ENCODE measurements around the gene TBX21. TPM values are rescaled to one million over a fixed set of nuclear protein-coding genes. Genes with fewer than 3 reads are reported as not detected.
A peak's percentile ranks its signal among the peaks of the same experiment; 100 is the strongest.
"Not testable (repeated sequence)": the region's sequence is repeated elsewhere in the genome, so short reads cannot be mapped to it uniquely, and the experiment has no call there.

The TBX21 gene
- total RNA-seq, 2 donors from 2014 or later, result 0.34 to 0.56 TPM

DNA sequence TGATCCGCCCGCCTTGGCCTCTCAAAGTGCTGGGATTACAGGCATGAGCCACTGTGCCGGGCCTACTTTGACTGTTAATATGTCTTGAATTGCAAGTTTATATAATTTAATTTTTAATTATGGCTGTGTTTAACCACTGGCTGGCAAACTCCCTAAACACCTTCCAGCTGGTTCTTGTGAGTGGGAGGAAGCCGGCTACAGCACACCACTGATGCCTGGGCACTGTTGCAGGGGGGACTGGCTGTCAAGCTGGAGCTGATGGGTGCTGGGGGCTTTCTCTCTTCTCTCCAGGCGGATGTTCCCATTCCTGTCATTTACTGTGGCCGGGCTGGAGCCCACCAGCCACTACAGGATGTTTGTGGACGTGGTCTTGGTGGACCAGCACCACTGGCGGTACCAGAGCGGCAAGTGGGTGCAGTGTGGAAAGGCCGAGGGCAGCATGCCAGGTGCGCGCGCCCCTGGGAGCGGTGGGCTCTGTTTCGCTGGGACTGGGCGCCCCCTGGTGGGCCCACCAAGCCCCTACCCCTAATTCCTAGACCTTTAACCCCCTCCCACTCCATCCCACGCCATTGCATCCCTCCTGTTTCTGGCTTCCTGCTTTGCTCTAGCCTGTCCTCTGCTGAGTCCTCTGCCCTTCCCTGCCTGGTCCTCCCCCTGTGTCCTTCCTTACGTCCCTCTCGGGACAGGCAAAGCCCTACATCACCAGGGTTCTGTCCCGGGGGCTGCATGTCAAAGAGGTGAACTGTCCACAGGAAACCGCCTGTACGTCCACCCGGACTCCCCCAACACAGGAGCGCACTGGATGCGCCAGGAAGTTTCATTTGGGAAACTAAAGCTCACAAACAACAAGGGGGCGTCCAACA, 9.5 kb downstream of the TBX21 start:
- intact Hi-C loops (cut with DNase I, micrococcal nuclease), result no loop called here
- DNase-seq (no peak), ATAC-seq (no peak)

DNA sequence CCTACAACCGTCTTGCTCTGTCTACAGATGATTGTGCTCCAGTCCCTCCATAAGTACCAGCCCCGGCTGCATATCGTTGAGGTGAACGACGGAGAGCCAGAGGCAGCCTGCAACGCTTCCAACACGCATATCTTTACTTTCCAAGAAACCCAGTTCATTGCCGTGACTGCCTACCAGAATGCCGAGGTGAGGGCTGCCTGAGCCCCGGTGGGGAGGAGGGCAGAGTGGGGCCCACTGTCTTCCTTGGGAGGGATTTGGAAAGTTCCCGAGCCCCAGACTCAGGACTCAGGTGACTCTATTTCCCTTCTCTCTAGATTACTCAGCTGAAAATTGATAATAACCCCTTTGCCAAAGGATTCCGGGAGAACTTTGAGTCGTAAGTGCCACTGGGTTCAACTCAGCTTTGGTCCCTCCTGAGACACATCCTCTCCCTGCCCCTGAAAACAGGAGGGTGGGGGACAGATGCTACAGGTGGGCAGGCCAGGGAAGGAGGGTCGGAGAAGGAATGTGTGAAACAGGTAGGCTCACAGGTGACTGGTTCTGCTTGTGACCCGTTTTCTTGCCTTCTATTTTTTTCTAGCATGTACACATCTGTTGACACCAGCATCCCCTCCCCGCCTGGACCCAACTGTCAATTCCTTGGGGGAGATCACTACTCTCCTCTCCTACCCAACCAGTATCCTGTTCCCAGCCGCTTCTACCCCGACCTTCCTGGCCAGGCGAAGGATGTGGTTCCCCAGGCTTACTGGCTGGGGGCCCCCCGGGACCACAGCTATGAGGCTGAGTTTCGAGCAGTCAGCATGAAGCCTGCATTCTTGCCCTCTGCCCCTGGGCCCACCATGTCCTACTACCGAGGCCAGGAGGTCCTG, 11.4 kb downstream of the TBX21 start:
- intact Hi-C loops (cut with DNase I, micrococcal nuclease), result no loop called here

DNA sequence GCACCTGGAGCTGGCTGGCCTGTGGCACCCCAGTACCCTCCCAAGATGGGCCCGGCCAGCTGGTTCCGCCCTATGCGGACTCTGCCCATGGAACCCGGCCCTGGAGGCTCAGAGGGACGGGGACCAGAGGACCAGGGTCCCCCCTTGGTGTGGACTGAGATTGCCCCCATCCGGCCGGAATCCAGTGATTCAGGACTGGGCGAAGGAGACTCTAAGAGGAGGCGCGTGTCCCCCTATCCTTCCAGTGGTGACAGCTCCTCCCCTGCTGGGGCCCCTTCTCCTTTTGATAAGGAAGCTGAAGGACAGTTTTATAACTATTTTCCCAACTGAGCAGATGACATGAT, 12.0 kb downstream of the TBX21 start:
- no peak for DNase-seq
- intact Hi-C loops (cut with DNase I, micrococcal nuclease), result no loop called here
- ATAC-seq, result no peak

More for the DNA sequence above, 11.4 kb downstream of the TBX21 start:
- ATAC-seq (no peak), DNase-seq (no peak)

DNA sequence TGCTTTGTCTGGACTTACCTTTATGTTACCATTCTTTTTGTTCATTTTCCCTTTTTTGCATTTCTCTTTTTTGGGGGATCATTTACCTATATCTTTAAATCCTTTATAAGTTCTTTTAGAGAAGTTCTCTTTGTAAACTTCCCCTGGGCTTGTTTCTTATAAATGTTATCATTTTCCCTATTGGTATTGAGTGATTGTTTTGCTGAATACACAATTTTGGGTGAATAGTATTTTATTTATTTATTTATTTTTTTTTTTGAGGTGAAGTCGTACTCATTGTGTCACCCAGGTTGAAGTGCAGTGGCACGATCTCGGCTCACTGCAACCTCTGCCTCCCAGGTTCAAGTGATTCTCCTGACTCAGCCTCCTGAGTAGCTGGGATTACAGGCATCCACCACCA, 18.4 kb downstream of the TBX21 start:
- DNase-seq (no peak), ATAC-seq (no peak)
- intact Hi-C loops (cut with DNase I, micrococcal nuclease), result no loop called here

DNA sequence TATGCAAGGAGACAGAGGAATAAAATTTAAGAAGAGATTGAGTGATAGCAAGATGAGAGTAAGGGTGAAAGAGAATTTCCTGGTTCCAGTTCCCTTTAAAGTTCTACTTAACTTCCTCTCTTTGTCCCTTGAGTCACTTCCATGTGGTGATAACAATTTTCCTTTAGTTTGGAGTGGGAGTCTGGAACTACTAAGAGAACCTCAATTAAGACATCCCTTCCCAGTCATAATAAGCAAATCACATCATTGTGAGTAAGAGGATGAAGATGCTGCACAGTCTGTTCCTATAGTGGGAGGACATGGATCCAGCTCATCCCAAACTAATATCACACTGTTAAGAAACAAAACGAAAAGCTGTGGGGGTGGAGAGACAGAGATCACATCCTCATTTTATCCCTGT, 24.4 kb downstream of the TBX21 start:
- intact Hi-C loops (cut with DNase I, micrococcal nuclease), result no loop called here
- no peak for DNase-seq
- ATAC-seq, result no peak

DNA sequence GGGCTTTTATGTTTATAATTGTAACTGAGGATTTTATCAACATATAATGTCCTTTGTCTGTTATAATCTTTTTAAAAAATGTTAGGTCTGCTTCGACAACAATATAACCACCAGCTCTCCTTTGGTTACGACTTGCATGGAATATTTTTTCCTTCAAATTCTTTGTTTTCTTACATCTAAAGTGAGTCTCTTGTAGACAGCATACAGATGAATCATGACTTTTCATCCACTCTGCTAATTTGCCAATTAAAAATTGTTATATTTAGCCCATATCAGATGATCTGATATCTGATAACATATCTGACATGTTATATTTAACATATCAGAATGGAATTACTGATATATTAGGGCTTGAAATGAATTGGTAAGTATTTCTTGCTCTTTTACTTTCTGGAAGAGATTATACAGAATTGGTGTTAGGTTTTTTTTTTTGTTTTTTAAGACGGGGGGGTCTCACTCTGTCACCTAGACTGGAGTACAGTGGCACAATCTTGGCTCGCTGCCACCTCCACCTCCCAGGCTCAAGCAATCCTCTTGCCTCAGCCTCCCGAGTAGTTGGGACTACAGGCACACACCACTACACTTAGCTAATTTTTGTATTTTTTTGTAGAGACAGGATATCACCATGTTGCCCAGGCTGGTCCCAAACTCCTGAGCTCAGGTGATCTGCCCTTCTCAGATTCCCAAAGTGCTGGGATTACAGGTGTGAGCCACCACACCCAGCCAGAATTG, 27.5 kb downstream of the TBX21 start:
- intact Hi-C loops (cut with DNase I, micrococcal nuclease), result no loop called here
- ATAC-seq (no peak), DNase-seq (no peak)

DNA sequence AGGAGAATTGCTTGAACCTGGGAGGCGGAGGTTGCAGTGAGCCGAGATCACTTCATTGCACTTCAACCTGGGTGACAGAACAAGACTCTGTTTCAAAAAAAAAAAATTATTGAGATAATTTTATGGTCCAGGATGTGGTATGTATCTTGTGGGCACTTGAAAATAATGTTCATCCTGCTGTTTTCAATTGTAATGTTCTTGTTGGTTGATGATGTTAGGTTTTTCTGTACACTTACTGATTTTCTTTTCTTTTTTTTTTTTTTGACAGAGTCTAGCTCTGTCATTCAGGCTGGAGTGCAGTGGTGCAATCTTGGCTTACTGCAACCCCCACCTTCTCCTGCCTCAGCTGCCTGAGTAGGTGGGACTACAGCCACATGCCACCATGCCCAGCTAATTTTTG, 29.7 kb downstream of the TBX21 start:
- intact Hi-C loops (cut with DNase I, micrococcal nuclease), result no loop called here
- ATAC-seq (no peak), DNase-seq (no peak)

DNA sequence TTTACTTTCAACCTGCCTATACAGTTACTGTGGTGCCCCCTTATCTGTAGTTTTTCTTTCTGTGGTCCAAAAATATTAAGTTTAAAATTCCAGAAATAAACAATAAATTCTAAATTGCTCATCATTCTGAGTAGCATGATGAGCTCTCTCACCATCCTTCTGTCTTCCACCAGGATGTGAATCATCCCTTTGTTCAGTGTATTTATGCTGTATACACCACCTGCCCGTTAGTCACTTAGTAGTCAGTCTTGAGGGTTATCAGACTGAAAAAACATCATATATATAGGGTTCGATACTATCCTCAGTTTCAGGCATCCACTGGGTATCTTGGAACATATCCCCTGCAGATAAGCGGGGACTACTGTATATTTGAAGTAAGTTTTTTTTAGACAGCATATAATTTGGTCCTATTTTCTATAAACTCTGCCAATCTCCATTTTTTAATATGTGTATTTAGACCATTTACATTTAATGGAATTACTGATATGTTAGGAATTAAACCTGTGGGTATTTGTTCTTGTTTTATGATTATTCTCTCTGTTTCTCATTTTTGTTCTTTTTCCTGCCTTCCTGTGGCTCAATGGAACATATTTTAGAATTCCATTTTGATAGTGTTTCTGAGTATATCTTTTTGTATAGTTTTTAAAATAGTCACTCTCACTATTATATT, 31.0 kb downstream of the TBX21 start:
- no peak for DNase-seq
- intact Hi-C loops (cut with DNase I, micrococcal nuclease), result no loop called here
- ATAC-seq, result no peak

DNA sequence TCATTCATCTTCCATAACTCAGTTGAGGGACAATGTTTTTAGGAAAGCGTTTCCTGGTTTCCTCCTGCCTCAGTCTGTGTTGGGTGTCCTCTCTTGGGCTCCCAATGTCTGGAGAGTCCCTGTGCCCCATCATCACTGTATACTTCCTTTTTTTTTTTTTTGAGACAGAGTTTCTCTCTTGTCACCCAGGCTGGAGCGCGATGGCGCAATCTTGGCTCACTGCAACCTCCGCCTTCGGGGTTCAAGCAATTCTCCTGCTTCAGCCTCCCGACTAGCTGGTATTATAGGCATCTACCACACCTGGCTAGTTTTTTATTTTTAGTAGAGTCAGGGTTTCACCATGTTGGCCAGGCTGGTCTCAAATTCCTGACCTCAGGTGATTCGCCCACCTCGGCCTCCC, 40.6 kb downstream of the TBX21 start:
- intact Hi-C loops (cut with DNase I, micrococcal nuclease), result not testable (repeated sequence)

DNA sequence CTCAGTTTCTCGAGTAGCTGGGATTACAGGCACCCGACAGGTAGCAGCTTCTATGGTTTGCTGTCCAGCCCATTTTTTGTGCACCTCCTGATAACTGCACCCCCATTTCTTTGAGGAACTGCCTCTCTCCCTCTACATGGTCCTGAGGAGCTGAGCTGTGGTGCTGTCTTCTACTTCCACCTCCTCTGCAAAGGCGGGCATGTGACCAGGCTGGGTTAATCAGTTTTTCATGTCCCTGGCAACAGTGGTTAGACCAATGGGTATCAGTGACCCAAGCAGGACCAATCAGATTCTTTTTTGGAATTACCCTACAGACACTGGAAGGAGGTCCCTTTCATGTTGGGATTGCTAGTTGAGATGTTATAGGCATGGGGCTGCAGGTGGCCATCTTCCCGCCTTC, 41.3 kb downstream of the TBX21 start:
- DNase-seq (no peak), ATAC-seq (no peak)
- intact Hi-C loops (cut with DNase I, micrococcal nuclease), result no loop called here

More for the DNA sequence above, 40.6 kb downstream of the TBX21 start:
- not testable (repeated sequence) for DNase-seq, ATAC-seq

DNA sequence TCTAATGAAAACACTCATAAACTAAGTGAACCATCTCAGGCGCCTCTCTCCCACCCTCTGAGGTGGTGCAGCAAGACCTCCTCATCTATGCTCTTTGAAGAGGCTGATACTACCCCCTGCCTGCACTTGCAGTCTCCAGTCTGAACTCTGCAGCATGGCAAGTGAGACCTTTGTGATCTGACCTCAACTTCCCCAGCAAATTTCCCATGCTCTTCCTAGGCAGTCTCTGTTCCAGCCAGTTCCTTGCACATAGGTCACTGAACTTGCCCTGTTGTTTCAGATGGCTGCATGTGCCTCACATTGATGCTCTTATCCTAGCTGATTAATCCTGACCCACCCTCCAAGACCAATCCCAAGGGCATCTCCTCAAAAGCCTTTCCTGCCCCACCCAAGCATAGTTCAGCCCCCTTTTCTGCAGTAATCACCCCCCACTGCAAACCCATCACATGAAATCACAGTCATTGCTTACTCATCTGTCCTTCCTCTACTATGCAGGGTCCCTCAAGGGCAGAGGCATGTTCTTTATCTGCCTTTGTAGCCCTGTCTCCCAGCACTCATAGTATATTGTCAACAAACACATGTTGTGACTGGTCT, 42.0 kb downstream of the TBX21 start:
- intact Hi-C loops (cut with DNase I, micrococcal nuclease), result no loop called here
- no peak for DNase-seq
- ATAC-seq, result no peak

DNA sequence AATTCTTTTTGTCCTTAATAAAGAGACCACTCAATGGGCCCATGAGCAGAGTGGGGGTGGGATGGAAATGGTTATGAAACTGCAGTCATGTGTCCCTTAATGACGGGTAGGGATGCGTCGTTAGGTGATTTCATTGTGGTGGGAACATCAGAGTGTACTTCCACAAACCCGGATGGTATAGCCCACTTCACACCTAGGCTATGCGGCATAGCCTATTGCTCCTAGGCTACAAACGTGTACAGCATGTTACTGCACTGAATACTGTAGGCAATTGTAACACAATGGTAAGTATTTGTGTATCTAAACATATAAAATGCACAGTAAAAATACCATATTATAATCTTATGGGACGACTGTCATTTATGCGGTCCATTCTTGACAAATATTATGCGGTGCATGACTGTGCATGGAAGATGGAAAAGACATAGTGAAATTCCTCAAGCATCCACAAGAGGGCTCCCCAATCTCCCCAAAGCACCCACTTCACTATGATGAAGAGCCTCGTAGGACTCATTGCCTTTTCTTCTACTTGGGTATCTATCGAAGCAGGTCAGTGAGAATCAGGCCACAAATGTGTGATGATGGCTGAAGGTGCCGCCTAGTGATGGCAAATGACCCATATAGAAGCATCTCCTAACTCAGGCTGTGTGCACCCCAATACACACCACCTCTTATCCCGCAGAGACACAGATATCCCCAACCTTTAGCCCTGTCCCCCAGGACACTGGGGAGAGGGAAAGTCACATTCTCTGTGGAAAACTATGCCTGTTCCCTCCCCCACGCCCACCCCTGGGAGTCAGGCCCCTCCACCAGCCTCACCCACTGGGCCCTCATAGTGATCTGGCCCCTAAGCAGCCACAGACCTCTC, 43.5 kb downstream of the TBX21 start:
- DNase-seq (no peak), ATAC-seq (peak; percentile 90)
- intact Hi-C loops (cut with DNase I, micrococcal nuclease), result no loop called here

DNA sequence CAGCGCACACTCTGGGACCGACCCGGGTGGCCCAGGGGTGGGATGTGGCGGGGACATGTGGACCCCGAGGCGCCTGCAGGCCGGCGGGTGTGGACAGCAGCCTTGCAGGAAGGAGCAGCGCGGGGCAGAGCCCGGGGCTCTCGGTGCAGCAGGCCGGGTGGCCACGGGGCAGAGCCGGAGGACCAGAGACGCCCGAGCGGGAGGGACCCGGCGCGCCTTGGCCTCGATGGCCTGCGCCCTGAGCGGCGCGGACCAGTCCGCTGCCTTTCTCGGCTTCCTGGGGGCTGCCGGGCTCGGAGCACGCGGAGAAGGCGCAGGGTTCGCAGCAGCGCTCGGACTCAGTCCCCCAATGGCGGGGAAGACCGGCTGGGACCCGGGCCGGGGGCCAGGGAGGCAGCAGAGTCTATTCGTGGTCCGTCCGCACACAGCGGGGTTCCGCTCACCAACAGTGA, 45.2 kb downstream of the TBX21 start:
- intact Hi-C loops (cut with DNase I, micrococcal nuclease), result no loop called here
- ATAC-seq (no peak), DNase-seq (no peak)

DNA sequence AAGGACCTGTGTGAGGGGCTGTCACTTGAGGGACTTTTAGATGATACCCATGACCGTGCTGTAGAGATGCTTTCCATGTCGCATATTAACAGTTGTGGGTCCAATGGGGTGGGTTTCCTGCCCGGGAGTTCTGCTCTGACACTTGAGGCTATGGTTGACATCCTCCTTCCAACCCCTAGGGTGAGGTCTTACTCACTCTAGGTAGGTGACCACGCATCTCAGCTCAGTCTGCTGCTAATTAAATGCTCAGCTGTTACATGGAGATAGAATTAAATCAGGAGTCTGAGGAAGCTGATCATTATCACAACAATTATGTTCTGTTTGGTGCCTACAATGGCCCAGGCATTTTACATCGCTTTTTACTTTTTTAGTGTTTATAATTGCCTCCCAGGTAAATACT, 48.4 kb downstream of the TBX21 start:
- no peak for DNase-seq
- no peak for ATAC-seq
- intact Hi-C loops (cut with DNase I, micrococcal nuclease), result loop anchor here in 1 of 2 donors (10.0 kb wide), 1 partner anchor 117 kb away; no protein-coding TSS in a partner anchor

DNA sequence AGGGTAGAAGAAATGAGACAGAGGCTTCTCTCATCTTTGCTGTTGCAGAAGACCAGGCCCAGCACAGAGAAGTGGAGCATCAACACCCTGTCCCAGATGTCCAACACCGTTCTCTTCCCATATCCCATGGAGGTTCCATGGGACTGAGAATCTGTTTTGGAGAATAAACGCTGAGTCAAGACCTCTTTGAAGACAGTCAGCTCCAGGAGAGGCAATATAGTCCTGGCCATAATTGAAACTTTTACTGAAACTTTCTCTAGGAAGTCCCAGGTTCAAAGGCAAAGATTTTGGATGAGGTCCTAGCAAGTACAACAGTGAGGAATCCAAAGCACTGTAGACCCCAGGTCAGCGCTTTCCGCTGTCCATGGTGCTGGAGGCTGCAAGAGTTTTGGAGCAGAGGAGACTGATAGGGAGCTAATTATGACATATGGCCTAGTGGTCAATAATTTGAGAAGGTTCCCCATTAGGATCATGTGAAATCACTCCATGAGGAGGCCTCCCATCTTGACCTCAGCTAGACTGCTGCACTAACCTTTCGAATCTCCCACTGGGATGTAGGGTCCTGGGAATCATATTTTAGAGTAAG, 52.6 kb downstream of the TBX21 start:
- DNase-seq (no peak), ATAC-seq (no peak)
- intact Hi-C loops (cut with DNase I, micrococcal nuclease), result loop anchor here in 1 of 2 donors (10.0 kb wide), 1 partner anchor 121 kb away; no protein-coding TSS in a partner anchor

DNA sequence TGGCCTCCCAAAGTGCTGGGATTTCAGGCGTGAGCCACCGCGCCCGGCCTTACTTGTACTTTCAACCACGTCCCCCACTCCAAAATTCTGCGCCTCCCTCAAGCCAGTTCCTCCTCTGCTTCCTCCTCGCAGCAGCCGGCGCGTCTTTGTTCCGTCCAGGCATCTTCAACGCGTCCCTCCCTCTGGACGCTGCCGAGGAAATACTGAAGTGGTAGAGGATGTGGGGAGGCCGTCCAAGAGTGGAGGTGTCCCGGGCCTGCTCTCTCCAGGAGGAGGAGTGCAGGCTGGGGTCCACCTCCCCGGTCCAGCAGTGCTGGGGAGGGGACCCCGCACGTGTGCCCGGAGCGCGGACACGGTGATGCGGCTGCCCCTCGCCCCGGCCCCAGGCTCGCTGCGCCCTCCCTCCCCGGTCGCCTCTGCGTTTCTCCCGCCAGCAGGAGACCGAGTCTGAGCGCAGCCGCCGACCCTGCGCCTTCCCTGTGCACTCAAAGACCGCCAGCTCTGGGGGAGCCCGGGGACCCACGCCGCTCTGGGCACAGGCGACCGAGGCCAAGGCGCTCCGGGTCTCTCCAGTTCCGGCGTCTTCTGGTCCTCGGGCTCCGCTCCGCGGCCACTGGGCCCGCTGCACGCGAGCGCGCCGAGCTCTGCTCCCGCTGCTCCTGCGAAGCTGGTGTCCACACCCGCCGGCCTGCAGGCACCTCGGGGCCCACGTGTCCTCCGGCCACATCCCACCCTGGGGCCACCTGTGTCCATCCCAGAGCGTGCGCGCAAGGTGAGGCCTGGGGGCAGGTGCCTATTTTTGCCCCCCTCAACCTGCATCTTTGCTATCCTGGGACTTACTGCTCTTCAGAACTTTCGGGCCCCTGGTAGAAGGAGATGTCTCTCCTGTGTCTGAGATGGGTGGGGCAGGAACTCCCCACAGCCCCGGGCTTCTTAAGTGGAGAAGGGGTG, 56.9 kb downstream of the TBX21 start:
- ATAC-seq, result peak; percentile 90
- peak in 1 of 2 donors; percentile 50 for DNase-seq
- intact Hi-C loops (cut with DNase I, micrococcal nuclease), result loop anchor here in 1 of 2 donors (10.0 kb wide), 1 partner anchor 125 kb away; no protein-coding TSS in a partner anchor

Measured in left colon (tissue), 2 donors.